ENCODE results near the gene ADK.

DNA sequence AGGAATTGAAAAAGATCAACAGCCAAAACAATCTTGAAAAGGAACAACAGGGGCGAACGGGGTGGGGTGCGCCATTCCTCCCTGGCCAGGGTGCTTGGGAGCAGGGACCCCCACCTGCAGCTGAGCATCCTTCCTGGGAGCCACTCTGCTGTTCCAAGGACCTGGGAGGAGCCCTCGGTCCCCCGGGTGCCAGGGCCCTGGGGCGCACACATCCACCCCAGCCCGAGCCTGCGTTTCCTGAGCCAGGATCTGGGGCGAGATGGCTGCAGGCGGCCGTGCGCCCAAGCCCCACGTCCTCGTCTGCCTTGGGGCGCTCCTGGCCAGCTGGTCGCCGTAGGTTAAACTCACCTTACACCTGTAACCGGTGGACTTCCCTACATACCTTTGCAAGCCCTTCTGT, 11.0 kb upstream of the ADK start:
- TF ChIP-seq, protein P1, sequence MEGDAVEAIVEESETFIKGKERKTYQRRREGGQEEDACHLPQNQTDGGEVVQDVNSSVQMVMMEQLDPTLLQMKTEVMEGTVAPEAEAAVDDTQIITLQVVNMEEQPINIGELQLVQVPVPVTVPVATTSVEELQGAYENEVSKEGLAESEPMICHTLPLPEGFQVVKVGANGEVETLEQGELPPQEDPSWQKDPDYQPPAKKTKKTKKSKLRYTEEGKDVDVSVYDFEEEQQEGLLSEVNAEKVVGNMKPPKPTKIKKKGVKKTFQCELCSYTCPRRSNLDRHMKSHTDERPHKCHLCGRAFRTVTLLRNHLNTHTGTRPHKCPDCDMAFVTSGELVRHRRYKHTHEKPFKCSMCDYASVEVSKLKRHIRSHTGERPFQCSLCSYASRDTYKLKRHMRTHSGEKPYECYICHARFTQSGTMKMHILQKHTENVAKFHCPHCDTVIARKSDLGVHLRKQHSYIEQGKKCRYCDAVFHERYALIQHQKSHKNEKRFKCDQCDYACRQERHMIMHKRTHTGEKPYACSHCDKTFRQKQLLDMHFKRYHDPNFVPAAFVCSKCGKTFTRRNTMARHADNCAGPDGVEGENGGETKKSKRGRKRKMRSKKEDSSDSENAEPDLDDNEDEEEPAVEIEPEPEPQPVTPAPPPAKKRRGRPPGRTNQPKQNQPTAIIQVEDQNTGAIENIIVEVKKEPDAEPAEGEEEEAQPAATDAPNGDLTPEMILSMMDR (IDR thresholded peaks at IDR 0.05) = no peak
- no peak for TF ChIP-seq POLR2A (IDR thresholded peaks at IDR 0.05)

Measured in heart left ventricle (tissue), 13 donors.